ENCODE measurements around the gene GTPBP6. TPM values are rescaled to one million over a fixed set of nuclear protein-coding genes. Genes with fewer than 3 reads are reported as not detected.
"Not testable (repeated sequence)": the region's sequence is repeated elsewhere in the genome, so short reads cannot be mapped to it uniquely, and the experiment has no call there.

The GTPBP6 gene
- total RNA-seq, 1 donor from 2014 or later: 46.7 TPM

GRCh38 chrX:300334-300733 lies 18.3 kb downstream of the GTPBP6 start:
- intact Hi-C loops (cut with micrococcal nuclease): no loop called here

- intact Hi-C loops (cut with micrococcal nuclease): no loop called here
Measured at GRCh38 chrX:298993-299392, 19.6 kb downstream of the GTPBP6 start.

DNA sequence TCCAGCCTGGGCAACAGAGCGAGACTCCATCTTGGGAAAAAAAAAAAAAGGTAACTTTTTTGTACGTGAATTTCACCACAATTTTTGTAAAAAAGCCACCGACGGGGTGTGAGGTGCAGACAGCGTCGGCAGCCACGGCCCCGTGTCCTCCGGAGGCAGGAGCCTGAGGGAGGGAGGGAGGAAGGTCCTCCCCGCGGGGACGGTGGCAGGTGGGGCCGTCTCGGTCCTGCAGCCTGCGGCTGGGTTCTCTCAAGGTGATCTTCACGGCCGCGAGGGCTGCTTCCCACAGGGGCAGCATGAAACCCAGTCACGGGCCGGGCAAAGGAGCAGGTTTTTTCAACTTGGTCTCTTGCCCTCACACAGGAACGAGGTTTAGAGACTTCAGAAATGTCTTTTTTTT lies 23.5 kb downstream of the GTPBP6 start:
- intact Hi-C loops (cut with micrococcal nuclease): no loop called here

DNA sequence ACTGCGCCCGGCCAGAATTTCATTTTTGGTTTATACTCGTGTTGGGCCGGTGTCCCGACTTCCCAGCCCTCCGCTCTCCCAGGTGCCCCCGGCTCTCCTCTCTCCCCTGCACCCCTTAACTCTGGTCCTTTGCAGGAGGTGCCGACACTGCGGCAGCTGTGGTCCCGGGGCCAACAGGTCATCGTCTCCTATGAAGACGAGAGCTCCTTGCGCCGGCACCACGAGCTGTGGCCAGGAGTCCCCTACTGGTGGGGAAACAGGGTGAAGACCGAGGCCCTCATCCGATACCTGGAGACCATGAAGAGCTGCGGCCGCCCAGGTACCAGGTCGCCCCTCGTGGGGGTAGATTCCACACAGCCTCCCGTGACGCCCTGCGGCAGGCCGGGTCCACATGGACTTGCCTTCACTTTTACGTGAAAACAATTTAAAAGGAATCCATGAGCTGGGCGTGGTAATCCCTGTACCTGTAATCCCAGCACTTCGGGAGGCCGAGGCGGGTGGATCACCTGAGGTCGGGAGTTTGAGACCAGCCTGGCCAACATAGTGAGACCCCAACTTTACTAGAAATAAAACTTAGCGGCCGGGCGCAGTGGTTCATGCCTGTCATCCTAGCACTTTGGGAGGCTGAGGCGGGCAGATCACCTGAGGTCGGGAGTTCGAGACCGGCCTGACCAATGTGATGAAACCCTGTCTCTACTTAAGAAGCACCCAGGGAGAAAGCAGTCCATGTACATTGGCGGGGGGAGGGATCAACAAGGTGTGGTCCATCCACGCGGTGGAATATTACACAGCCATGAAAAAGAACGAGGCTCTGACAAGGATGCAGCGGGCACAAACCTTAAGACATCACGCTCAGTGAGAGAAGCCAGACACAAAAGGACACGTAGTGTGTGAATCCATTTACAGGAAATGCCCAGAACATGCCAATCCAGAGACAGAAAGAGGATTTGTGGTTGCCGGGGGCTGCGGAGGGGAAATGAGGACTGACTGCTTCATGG lies 25.4 kb downstream of the GTPBP6 start:
- intact Hi-C loops (cut with micrococcal nuclease): no loop called here

GRCh38 chrX:291411-291901 lies 27.1 kb downstream of the GTPBP6 start:
- intact Hi-C loops (cut with micrococcal nuclease): no loop called here

GRCh38 chrX:290476-291166 lies 28.0 kb downstream of the GTPBP6 start:
- intact Hi-C loops (cut with micrococcal nuclease): no loop called here

GRCh38 chrX:288561-288991 lies 30.0 kb downstream of the GTPBP6 start:
- intact Hi-C loops (cut with micrococcal nuclease): no loop called here

DNA sequence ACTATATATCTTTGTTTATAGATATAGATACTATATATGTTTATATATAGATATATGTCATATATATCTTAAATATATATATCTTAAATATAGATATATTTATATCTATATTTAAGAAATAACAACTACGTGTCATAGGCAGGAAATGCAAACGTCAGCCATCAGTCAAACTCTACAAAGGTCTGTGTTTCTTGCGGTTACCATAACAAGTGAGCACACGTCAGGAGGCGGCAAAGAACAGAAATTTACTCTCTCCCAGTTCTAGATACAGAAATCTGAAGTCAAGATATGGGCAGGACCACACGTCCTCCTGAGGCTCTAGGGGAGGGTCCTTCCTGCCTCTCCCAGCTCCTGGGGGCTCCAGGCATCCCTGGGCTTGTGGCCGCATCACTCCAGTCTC lies 30.9 kb downstream of the GTPBP6 start:
- intact Hi-C loops (cut with micrococcal nuclease): no loop called here

DNA sequence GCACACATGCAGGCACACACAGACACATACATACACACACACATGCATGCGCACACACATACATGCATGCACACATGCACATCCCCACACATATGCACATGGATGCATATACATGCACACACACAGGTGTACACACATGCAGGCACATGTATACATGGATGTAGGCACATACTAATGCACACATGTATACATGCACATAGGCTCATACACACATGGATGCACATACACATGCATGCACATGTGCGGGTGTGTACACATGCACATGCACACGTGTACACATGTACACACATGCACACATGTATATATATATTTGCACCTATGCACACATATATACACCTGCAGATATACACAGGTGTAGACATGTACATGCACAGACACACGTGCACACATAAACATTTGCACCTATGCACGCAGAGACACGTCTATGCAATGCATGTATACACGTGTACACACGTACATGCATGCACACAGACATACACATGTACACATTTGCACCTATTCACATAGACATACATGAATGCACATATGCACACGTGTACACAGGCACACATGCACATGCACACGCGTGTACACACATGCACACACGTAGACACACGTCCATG lies 33.4 kb downstream of the GTPBP6 start:
- intact Hi-C loops (cut with micrococcal nuclease): no loop called here

- intact Hi-C loops (cut with micrococcal nuclease): loop anchor here (1.0 to 2.0 kb wide), 5 partner anchors 35 to 1170 kb away; partner anchors contain the start of genes GTPBP6 and PPP2R3B
Measured at GRCh38 chrX:283115-283845, 35.3 kb downstream of the GTPBP6 start.

DNA sequence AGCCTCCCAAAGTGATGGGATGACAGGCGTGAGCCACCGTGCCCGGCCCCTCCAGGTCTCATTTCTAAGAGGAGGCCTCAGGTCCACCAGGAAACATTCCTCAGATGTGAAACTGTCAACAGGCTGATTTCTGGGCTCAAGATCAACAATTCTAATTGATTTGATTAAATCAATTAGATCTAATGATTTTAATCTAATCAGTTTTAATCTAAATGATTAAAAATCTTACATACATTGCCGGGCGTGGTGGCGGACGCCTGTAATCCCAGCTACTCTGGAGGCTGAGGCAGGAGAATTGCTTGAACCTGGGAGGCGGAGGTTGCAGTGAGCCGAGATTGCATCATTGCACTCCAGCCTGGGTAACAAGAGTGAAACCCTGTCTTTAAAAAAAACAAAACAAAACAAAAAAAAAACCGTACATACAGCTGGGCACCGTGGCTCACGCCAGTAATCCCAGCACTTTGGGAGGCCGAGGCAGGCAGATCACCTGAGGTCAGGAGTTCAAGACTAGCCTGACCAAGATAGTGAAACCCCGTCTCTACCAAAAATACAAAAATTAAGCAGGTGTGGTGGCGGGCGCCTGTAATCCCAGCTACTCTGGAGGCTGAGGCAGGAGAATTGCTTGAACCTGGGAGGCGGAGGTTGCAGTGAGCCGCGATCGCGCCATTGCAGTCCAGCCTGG lies 36.5 kb downstream of the GTPBP6 start:
- intact Hi-C loops (cut with micrococcal nuclease): loop anchor here (2.0 kb wide), 1 partner anchor 105 kb away; the partner anchor contains the start of gene PPP2R3B

- intact Hi-C loops (cut with micrococcal nuclease): no loop called here
Measured at GRCh38 chrX:281166-281999, 37.2 kb downstream of the GTPBP6 start, which contains the start of gene PLCXD1. PLCXD1 (plus strand) TSS chrX:281381; CDS start chrX:284188, 2,807 bp downstream.

- intact Hi-C loops (cut with micrococcal nuclease): not testable (repeated sequence)
Measured at GRCh38 chrX:280722-281121, 37.9 kb downstream of the GTPBP6 start.

DNA sequence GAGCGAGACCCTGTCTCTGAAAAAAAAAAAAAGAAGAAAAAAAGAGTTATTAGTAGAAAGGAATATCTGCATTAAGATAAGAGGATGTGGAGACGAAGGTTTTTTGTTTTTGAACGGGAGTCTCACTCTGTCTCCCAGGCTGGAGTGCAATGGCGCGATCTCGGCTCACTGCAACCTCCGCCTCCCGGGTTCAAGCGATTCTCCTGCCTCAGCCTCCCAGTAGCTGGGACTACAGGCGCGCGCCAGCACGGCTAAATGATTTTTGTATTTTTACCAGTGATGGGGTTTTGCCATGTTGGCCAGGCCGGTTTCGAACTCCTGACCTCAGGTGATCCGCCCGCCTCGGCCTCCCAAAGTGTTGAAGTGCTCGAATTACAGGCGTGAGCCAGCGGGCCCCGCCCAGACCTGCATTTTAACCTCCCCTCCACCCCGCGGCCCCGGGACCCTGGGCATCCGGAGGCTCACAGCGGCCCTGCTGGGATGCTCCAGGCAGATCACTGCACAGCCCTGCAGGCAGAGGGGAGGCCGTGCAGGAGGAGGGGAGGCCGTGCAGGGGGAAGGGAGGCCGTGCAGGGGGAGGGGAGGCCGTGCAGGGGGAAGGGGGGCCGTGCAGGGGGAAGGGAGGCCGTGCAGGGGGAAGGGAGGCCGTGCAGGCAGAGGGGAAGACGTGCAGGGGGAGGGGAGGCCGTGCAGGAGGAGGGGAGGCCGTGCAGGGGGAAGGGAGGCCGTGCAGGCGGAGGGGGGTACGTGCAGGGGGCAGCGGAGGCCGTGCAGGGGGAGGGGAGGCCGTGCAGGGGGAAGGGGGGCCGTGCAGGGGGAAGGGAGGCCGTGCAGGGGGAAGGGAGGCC lies 38.6 kb downstream of the GTPBP6 start:
- intact Hi-C loops (cut with micrococcal nuclease): not testable (repeated sequence)

GRCh38 chrX:276581-277201 lies 41.9 kb downstream of the GTPBP6 start:
- intact Hi-C loops (cut with micrococcal nuclease): no loop called here

GRCh38 chrX:275967-276580 lies 42.5 kb downstream of the GTPBP6 start:
- intact Hi-C loops (cut with micrococcal nuclease): no loop called here

DNA sequence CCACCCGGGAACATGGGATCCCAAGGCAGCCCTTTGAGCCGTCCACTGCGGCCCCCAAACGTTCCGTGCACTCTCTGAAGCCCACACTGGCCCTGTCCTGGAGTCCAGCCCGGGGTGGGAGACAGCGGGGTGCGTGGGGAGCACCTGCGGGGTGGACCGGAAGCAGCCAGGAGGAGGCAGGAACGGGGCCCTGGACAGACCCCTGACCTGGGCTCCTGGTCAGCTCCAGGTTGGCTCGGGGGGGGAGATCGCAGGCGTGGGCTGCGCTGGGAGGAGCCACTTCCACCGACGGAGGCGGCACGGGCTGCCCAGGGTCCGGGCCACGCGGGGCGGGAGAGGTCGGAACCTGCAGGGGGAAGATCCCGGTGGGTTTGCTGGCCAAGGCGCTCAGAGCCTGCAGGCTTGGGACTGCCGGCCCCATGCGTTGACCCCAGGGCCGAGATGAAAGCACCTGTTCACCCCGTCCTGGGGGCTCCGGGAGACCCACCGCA lies 43.1 kb downstream of the GTPBP6 start:
- intact Hi-C loops (cut with micrococcal nuclease): no loop called here

All from T-helper 1 cell treated with Interleukin-12 subunit alpha and Interleukin-12 subunit beta and Interleukin-4 antibody, amounts not matched to agents 30 ng/mL and 1 ng/mL, for 36 hours (primary cell).